BLaER1 (cell line): ENCODE data around the gene PLGRKT.
"Not testable (repeated sequence)": the region's sequence is repeated elsewhere in the genome, so short reads cannot be mapped to it uniquely, and the experiment has no call there.

ENCODE experiments used
- H3K27ac ChIP-seq: shearing (Covaris generic); formaldehyde crosslinking; 2 replicates; pipeline ENCODE4 v1.8.1; 2022
- H3K27me3 ChIP-seq: shearing (Covaris generic); formaldehyde crosslinking; 2 replicates; pipeline ENCODE4 v1.8.1; 2022
- H3K36me3 ChIP-seq: shearing (Covaris generic); formaldehyde crosslinking; 2 replicates; pipeline ENCODE4 v1.8.1; 2022
- H3K4me1 ChIP-seq: shearing (Covaris generic); formaldehyde crosslinking; 2 replicates; pipeline ENCODE4 v1.8.1; 2022
- H3K4me2 ChIP-seq: shearing (Covaris generic); formaldehyde crosslinking; 2 replicates; pipeline ENCODE4 v1.8.1; 2022
- H3K4me3 ChIP-seq: shearing (Covaris generic); formaldehyde crosslinking; 2 replicates; pipeline ENCODE4 v1.8.1; 2022
- H3K9ac ChIP-seq: shearing (Covaris generic); formaldehyde crosslinking; 2 replicates; pipeline ENCODE4 v1.8.1; 2022
- H3K9me3 ChIP-seq: shearing (Covaris generic); formaldehyde crosslinking; 2 replicates; pipeline ENCODE4 v1.8.1; 2022
- H4K20me1 ChIP-seq: shearing (Covaris generic); formaldehyde crosslinking; 2 replicates; pipeline ENCODE4 v1.8.1; 2022
- Cebpa-rat ChIP-seq: shearing (Covaris generic); IDR thresholded peaks from 2 replicates; pipeline ENCODE4 v1.8.1; 2022

The PLGRKT gene

DNA sequence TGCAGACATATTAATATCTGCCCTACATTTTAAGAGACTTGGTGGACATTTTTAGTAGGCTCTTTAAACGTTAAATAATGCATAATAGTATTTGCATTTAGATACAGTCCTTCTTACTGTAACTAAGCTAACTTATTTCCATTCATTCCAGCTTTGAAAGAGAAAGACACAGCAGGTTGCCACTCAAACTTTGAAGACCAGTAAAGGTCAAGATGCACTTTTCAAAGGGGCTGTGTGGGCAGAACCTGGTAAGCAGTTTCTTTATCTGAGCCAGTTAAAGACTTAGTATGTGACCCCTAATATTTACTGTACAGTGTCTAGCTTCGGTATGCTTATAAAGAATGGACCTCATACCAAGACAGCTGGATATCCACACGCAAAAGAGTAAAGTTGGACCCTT is 20.8 kb downstream of the PLGRKT start:
- H3K9me3 ChIP-seq, result 0 out of 2 replicates have a peak, but pooled peaks cover 15% of the 10 kb centered on the region
- no peak overlapping the region for H3K4me3 ChIP-seq
- no peak overlapping the region for H3K27ac ChIP-seq
- H3K27me3 ChIP-seq, result no peaks in the 10 kb centered on the region
- H3K9ac ChIP-seq, result no peak overlapping the region
- no peak overlapping the region for H3K4me2 ChIP-seq
- H3K4me1 ChIP-seq, result peaks cover 4% of the 10 kb centered on the region; the same call in 1 of the 2 replicates
- no peaks in the 10 kb centered on the region for H4K20me1 ChIP-seq
- TF ChIP-seq Cebpa-rat, result no peak
- H3K36me3 ChIP-seq, result peaks cover 10% of the 10 kb centered on the region

- Histone ChIP-seq H3K9ac (no peak overlapping the region), H3K4me3 (0 out of 2 replicates have a peak overlapping the region, but pooled peaks have one; percentile 8), H3K27me3 (no peaks in the 10 kb centered on the region), H3K9me3 (peaks cover 52% of the 10 kb centered on the region), H4K20me1 (no peaks in the 10 kb centered on the region), H3K4me1 (no peaks in the 10 kb centered on the region), H3K27ac (no peak overlapping the region), H3K4me2 (no peak overlapping the region), H3K36me3 (peaks cover 20% of the 10 kb centered on the region)
- no peak for TF ChIP-seq Cebpa-rat
These were observed 29.1 kb downstream of the PLGRKT start for GRCh38 chr9:5408596-5408995.

- no peak overlapping the region for H3K4me3 ChIP-seq
- no peak overlapping the region for H3K27ac ChIP-seq
- no peaks in the 10 kb centered on the region for H4K20me1 ChIP-seq
- peaks cover 26% of the 10 kb centered on the region for H3K9me3 ChIP-seq
- H3K4me2 ChIP-seq, result peak overlapping the region; percentile 55
- H3K4me1 ChIP-seq, result peaks cover 18% of the 10 kb centered on the region
- no peak for TF ChIP-seq Cebpa-rat
- no peaks in the 10 kb centered on the region for H3K36me3 ChIP-seq
- H3K27me3 ChIP-seq, result no peaks in the 10 kb centered on the region
- no peak overlapping the region for H3K9ac ChIP-seq
These were observed 35.5 kb downstream of the PLGRKT start for GRCh38 chr9:5402217-5402616.

GRCh38 chr9:5397547-5397946 is 40.2 kb downstream of the PLGRKT start:
- not testable (repeated sequence) for H3K9ac ChIP-seq, H3K4me2 ChIP-seq, H3K9me3 ChIP-seq, H3K27ac ChIP-seq, H3K4me3 ChIP-seq, H4K20me1 ChIP-seq, H3K36me3 ChIP-seq, H3K27me3 ChIP-seq
- peaks cover 16% of the 10 kb centered on the region for H3K4me1 ChIP-seq

- H3K4me1 ChIP-seq, result 0 out of 2 replicates have a peak, but pooled peaks cover 4% of the 10 kb centered on the region
- no peak overlapping the region for H3K4me2 ChIP-seq
- no peak overlapping the region for H3K27ac ChIP-seq
- H4K20me1 ChIP-seq, result no peaks in the 10 kb centered on the region
- H3K9ac ChIP-seq, result no peak overlapping the region
- no peak for TF ChIP-seq Cebpa-rat
- H3K9me3 ChIP-seq, result no peaks in the 10 kb centered on the region
- H3K27me3 ChIP-seq, result no peaks in the 10 kb centered on the region
- no peaks in the 10 kb centered on the region for H3K36me3 ChIP-seq
- H3K4me3 ChIP-seq, result no peak overlapping the region
These were observed 42.3 kb downstream of the PLGRKT start for GRCh38 chr9:5395428-5395827.

GRCh38 chr9:5393976-5394375 is 43.7 kb downstream of the PLGRKT start:
- not testable (repeated sequence) for H3K4me1 ChIP-seq, H3K9me3 ChIP-seq, H3K4me3 ChIP-seq, H3K4me2 ChIP-seq, H3K9ac ChIP-seq, H3K36me3 ChIP-seq, H4K20me1 ChIP-seq, H3K27ac ChIP-seq, H3K27me3 ChIP-seq

GRCh38 chr9:5393497-5393896 is 44.2 kb downstream of the PLGRKT start:
- TF ChIP-seq Cebpa-rat, result no peak
- no peak overlapping the region for H3K4me2 ChIP-seq

GRCh38 chr9:5392285-5392684 is 45.4 kb downstream of the PLGRKT start:
- Histone ChIP-seq H3K36me3 (no peaks in the 10 kb centered on the region), H3K9me3 (no peaks in the 10 kb centered on the region), H3K9ac (no peak overlapping the region), H3K4me1 (no peaks in the 10 kb centered on the region), H3K4me3 (no peak overlapping the region), H3K4me2 (no peak overlapping the region), H4K20me1 (no peaks in the 10 kb centered on the region), H3K27me3 (no peaks in the 10 kb centered on the region), H3K27ac (no peak overlapping the region)
- no peak for TF ChIP-seq Cebpa-rat

More at GRCh38 chr9:5393497-5393896, 44.2 kb downstream of the PLGRKT start:
- Histone ChIP-seq H4K20me1 (no peaks in the 10 kb centered on the region), H3K27ac (no peak overlapping the region), H3K9ac (no peak overlapping the region), H3K36me3 (no peaks in the 10 kb centered on the region), H3K4me1 (no peaks in the 10 kb centered on the region), H3K4me3 (no peak overlapping the region), H3K9me3 (no peaks in the 10 kb centered on the region), H3K27me3 (no peaks in the 10 kb centered on the region)

DNA sequence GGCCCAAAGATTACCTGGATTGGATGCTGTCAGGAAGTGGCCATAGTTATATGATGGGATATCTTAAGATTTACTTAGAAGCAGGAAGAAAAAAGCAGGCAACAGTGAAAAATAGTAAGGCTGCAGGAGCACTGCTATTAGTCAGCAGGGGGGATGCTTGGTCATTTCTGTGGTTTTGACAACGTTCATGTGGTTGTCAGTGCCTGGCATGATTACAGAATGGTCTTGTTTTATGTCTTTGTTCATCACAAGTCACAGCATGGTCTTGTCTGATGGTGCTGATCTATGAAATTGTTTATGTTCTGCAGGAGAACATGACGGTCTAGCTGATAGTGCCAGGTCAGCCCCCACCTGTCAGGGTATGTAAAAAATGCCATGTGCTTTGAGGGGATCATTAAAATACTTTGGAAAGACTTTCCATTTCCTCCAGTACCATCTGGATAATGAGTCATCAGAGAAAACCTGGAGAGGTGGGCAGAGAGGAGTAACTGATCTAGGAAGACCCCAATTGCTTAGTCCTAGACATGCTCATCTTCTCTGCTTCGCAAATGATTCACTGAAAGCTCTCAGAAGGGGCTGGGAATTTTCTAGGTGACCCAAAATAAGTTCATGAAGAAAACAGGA is 48.5 kb downstream of the PLGRKT start:
- H3K4me3 ChIP-seq, result no peak overlapping the region
- no peak overlapping the region for H3K27ac ChIP-seq
- no peaks in the 10 kb centered on the region for H3K4me1 ChIP-seq
- no peak for TF ChIP-seq Cebpa-rat
- no peak overlapping the region for H3K9ac ChIP-seq
- H3K9me3 ChIP-seq, result no peaks in the 10 kb centered on the region
- no peaks in the 10 kb centered on the region for H3K36me3 ChIP-seq
- no peaks in the 10 kb centered on the region for H4K20me1 ChIP-seq
- H3K4me2 ChIP-seq, result no peak overlapping the region
- no peaks in the 10 kb centered on the region for H3K27me3 ChIP-seq

DNA sequence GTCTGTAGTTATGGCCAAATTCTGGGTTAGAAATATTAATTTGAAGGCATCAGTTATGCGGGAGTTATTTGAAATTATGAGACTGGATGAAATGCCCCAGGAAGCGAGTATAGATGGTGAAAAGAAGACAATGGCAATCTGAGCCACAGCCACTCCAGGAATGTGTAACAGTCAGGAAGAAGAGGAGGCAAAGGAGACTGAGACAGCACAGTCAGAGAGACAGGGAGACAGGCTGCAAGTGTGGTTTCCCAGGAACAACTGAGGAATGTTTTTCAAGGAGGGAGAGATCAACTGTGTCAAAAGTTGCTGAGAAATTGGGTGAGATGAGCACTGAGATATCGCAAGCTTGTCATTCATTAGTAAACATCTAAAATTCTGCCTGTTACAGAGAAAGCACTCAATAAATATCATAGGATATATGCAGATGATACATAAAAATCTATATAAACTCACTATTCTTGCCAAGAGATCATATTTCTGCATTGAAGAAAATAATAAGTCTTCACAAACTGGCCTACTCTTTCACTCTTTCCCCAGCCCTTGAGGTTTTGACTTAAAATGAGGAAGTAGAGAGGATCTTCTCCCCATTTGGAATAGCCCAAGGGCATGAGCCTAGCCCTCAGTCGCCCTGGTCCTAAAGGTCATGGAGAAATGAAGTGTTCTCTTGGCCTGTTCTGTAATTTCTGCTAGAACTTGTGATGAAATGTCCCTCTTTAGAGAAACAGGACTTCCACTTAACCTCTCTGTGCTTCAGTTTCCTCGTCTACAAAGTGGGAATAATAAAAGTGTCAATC is 49.5 kb downstream of the PLGRKT start:
- TF ChIP-seq Cebpa-rat, result no peak
- H3K27ac ChIP-seq, result no peak overlapping the region
- H3K27me3 ChIP-seq, result no peaks in the 10 kb centered on the region
- no peak overlapping the region for H3K4me2 ChIP-seq
- H3K9me3 ChIP-seq, result no peaks in the 10 kb centered on the region
- no peak overlapping the region for H3K9ac ChIP-seq
- H3K4me1 ChIP-seq, result no peaks in the 10 kb centered on the region
- H3K4me3 ChIP-seq, result no peak overlapping the region
- no peaks in the 10 kb centered on the region for H3K36me3 ChIP-seq
- no peaks in the 10 kb centered on the region for H4K20me1 ChIP-seq
